ENCODE results near the gene KRTAP20-1. TPM values are rescaled to one million over a fixed set of nuclear protein-coding genes. Genes with fewer than 3 reads are reported as not detected.

Gene KRTAP20-1
- total and polyA plus RNA-seq, 7 donors, result not detected

DNA sequence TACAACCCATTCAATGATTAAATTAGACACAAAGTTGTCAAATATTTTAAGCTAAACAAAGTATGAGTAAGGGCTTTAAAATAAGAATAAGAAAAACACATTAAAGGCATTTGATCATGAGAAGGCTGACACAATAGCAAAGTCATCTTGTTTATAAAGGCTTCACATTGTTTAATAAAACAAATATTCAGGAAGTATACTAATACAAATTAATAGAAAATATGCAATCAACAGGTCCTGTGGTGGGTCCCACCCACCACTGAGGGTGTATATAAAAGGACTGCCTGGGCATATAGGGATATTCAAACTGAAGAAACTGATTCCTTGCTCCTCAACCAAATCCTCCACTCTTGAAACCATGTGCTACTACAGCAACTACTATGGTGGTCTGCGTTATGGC, 18.7 kb downstream of the KRTAP20-1 start, which contains the start of gene KRTAP20-2:
TSS of gene KRTAP20-2 (plus strand) at position 301 of the 400 bp plus-strand sequence. CDS start at position 359, 58 bp downstream.
- DNase-seq, result no peak
- no peak for ATAC-seq
- H3K4me3 ChIP-seq, result no peak within 1 kb of the TSS
- no peaks in the 10 kb centered on the region for H3K27me3 ChIP-seq (ENCODE audit: insufficient read depth in 3 of 3, low read length in 2 of 3)
- no peaks in the 10 kb centered on the region for H3K36me3 ChIP-seq (ENCODE audit: insufficient read depth in 1 of 2, low read depth in 1 of 2)
- TF ChIP-seq, protein P1, sequence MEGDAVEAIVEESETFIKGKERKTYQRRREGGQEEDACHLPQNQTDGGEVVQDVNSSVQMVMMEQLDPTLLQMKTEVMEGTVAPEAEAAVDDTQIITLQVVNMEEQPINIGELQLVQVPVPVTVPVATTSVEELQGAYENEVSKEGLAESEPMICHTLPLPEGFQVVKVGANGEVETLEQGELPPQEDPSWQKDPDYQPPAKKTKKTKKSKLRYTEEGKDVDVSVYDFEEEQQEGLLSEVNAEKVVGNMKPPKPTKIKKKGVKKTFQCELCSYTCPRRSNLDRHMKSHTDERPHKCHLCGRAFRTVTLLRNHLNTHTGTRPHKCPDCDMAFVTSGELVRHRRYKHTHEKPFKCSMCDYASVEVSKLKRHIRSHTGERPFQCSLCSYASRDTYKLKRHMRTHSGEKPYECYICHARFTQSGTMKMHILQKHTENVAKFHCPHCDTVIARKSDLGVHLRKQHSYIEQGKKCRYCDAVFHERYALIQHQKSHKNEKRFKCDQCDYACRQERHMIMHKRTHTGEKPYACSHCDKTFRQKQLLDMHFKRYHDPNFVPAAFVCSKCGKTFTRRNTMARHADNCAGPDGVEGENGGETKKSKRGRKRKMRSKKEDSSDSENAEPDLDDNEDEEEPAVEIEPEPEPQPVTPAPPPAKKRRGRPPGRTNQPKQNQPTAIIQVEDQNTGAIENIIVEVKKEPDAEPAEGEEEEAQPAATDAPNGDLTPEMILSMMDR (IDR thresholded peaks at IDR 0.05), result no peak
- 88 to 100% (median 95%) methylated on average over 1 of the region's 1 CpG for WGBS, 3 donors
- H3K27ac ChIP-seq, result no peak within 1 kb of the TSS
- intact Hi-C loops (cut with DNase I), result no loop called here
- H3K9me3 ChIP-seq, result no peaks in the 10 kb centered on the region
- no peaks in the 10 kb centered on the region for H3K4me1 ChIP-seq

GRCh38 chr21:30638686-30639085, 22.5 kb downstream of the KRTAP20-1 start:
- no peaks in the 10 kb centered on the region for H3K4me1 ChIP-seq
- no peak overlapping the region for H3K4me3 ChIP-seq
- ATAC-seq (no peak), DNase-seq (no peak)
- WGBS, 3 donors, result 83 to 84% (median 83%) methylated on average over 3 of the region's 3 CpGs
- no peaks in the 10 kb centered on the region for H3K27me3 ChIP-seq (ENCODE audit: insufficient read depth in 3 of 3, low read length in 2 of 3)
- no peaks in the 10 kb centered on the region for H3K9me3 ChIP-seq
- TF ChIP-seq, protein P1 (IDR thresholded peaks at IDR 0.05), result no peak
- no peaks in the 10 kb centered on the region for H3K36me3 ChIP-seq (ENCODE audit: insufficient read depth in 1 of 2, low read depth in 1 of 2)
- H3K27ac ChIP-seq, result no peak overlapping the region
- intact Hi-C loops (cut with DNase I), result no loop called here

- TF ChIP-seq, protein P1 (IDR thresholded peaks at IDR 0.05), result no peak
- no peaks in the 10 kb centered on the region for H3K27me3 ChIP-seq (ENCODE audit: insufficient read depth in 3 of 3, low read length in 2 of 3)
- H3K27ac ChIP-seq, result no peak within 1 kb of the TSS
- WGBS, 3 donors, result 84 to 86% (median 84%) methylated on average over 2 of the region's 2 CpGs
- no peaks in the 10 kb centered on the region for H3K9me3 ChIP-seq
- no peaks in the 10 kb centered on the region for H3K36me3 ChIP-seq (ENCODE audit: insufficient read depth in 1 of 2, low read depth in 1 of 2)
- no peaks in the 10 kb centered on the region for H3K4me1 ChIP-seq
- H3K4me3 ChIP-seq, result no peak within 1 kb of the TSS
- DNase-seq, result no peak
- intact Hi-C loops (cut with DNase I), result no loop called here
- no peak for ATAC-seq
These were observed 26.3 kb downstream of the KRTAP20-1 start, which contains the start of gene KRTAP20-3 for GRCh38 chr21:30642564-30642963. KRTAP20-3 (plus strand) TSS chr21:30642864.

GRCh38 chr21:30646904-30647414, 30.7 kb downstream of the KRTAP20-1 start:
- Histone ChIP-seq H3K4me3 (no peak overlapping the region), H3K9me3 (no peaks in the 10 kb centered on the region), H3K27ac (no peak overlapping the region), H3K36me3 (ENCODE audit: insufficient read depth in 1 of 2, low read depth in 1 of 2) (no peaks in the 10 kb centered on the region), H3K4me1 (no peaks in the 10 kb centered on the region), H3K27me3 (ENCODE audit: insufficient read depth in 3 of 3, low read length in 2 of 3) (no peaks in the 10 kb centered on the region)
- intact Hi-C loops (cut with DNase I), result no loop called here
- DNase-seq, result no peak
- TF ChIP-seq, protein P1 (IDR thresholded peaks at IDR 0.05), result no peak
- ATAC-seq, result no peak
- 84 to 94% (median 88%) methylated on average over 1 of the region's 1 CpG for WGBS, 3 donors

- DNase-seq (no peak), ATAC-seq (no peak)
- TF ChIP-seq, protein P1 (IDR thresholded peaks at IDR 0.05), result no peak
- intact Hi-C loops (cut with DNase I), result no loop called here
- H3K27me3 ChIP-seq (ENCODE audit: insufficient read depth in 3 of 3, low read length in 2 of 3), result no peaks in the 10 kb centered on the region
- no peak overlapping the region for H3K27ac ChIP-seq
- no peaks in the 10 kb centered on the region for H3K36me3 ChIP-seq (ENCODE audit: insufficient read depth in 1 of 2, low read depth in 1 of 2)
- H3K4me3 ChIP-seq, result no peak overlapping the region
- H3K9me3 ChIP-seq, result no peaks in the 10 kb centered on the region
- H3K4me1 ChIP-seq, result no peaks in the 10 kb centered on the region
These were observed 36.7 kb downstream of the KRTAP20-1 start for GRCh38 chr21:30652891-30653290.
